ENCODE results near the gene DPYD. TPM values are rescaled to one million over a fixed set of nuclear protein-coding genes. Genes with fewer than 3 reads are reported as not detected.

The DPYD gene
- total RNA-seq, 1 experiment from 2014 or later = 7.0 TPM

- ChIA-PET POLR2A (no interaction called here), CTCF (no interaction called here)
- H3K27me3 Mint-ChIP-seq (ENCODE audit: insufficient read depth, unreplicated experiment) = no peaks in the 10 kb centered on the region
- no peaks in the 10 kb centered on the region for H3K9me3 ChIP-seq
- H3K27me3 ChIP-seq (replicated peaks; ENCODE audit: control insufficient read depth, insufficient read depth, low read length) = no peaks in the 10 kb centered on the region
- no peak overlapping the region for H3K4me3 ChIP-seq (ENCODE audit: low read depth, low read length)
- H3K36me3 ChIP-seq (ENCODE audit: control insufficient read depth, insufficient read depth, low read length) = no peaks in the 10 kb centered on the region
- H3K36me3 Mint-ChIP-seq (ENCODE audit: insufficient read depth, unreplicated experiment) = peaks cover 5% of the 10 kb centered on the region
- intact Hi-C loops (cut with micrococcal nuclease; ENCODE audit: unreplicated experiment) = no loop called here
- DNase-seq = no peak
- no peak overlapping the region for H3K27ac Mint-ChIP-seq (ENCODE audit: unreplicated experiment)
- no peaks in the 10 kb centered on the region for H3K4me1 Mint-ChIP-seq (ENCODE audit: low read depth, unreplicated experiment)
- H3K9me3 Mint-ChIP-seq (ENCODE audit: unreplicated experiment) = no peaks in the 10 kb centered on the region
- no TSS peak for BruUV-seq (replicated peaks)
- H3K4me1 ChIP-seq = no peaks in the 10 kb centered on the region
- H3K4me3 Mint-ChIP-seq (ENCODE audit: unreplicated experiment) = no peak overlapping the region
- no peak for TF ChIP-seq CTCF (IDR thresholded peaks at IDR 0.05; ENCODE audit: insufficient read depth in 1 of 2, low read depth in 1 of 2, low read length in 1 of 2, severe bottlenecking in 1 of 2, unreplicated experiment in 1 of 2)
Observed at GRCh38 chr1:97761637-97762036, 159.2 kb downstream of the DPYD start.

DNA sequence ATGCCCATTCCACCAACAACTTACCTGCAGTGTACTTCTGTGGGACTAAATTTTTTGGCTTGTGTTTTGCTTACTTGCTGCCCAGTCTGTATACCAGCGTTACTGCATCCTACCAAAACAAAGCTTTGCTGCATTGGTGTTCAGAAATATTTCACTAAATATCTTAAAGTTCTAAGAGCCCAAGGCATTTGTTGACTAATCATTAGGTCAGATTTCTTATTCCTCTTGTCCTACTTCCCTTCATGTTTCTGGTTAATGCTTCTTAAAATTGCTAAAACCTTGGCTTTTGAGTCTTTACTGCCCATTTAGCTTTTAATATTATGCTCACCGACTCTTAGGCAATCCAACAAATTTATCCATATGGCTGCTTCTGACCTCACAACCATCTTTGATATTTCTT is 161.8 kb downstream of the DPYD start:
- Histone ChIP-seq H3K9me3 (no peaks in the 10 kb centered on the region), H3K27me3 (replicated peaks; ENCODE audit: control insufficient read depth, insufficient read depth, low read length) (no peaks in the 10 kb centered on the region), H3K4me1 (no peaks in the 10 kb centered on the region), H3K4me3 (ENCODE audit: low read depth, low read length) (no peak overlapping the region), H3K36me3 (ENCODE audit: control insufficient read depth, insufficient read depth, low read length) (no peaks in the 10 kb centered on the region)
- H3K4me1 Mint-ChIP-seq (ENCODE audit: low read depth, unreplicated experiment) = no peaks in the 10 kb centered on the region
- CTCF ChIA-PET = no interaction called here
- no TSS peak for BruUV-seq (replicated peaks)
- H3K36me3 Mint-ChIP-seq (ENCODE audit: insufficient read depth, unreplicated experiment) = peaks cover 5% of the 10 kb centered on the region
- TF ChIP-seq CTCF (IDR thresholded peaks at IDR 0.05; ENCODE audit: insufficient read depth in 1 of 2, low read depth in 1 of 2, low read length in 1 of 2, severe bottlenecking in 1 of 2, unreplicated experiment in 1 of 2) = no peak
- POLR2A ChIA-PET = no interaction called here
- DNase-seq = no peak
- no peaks in the 10 kb centered on the region for H3K27me3 Mint-ChIP-seq (ENCODE audit: insufficient read depth, unreplicated experiment)
- H3K9me3 Mint-ChIP-seq (ENCODE audit: unreplicated experiment) = no peaks in the 10 kb centered on the region
- intact Hi-C loops (cut with micrococcal nuclease; ENCODE audit: unreplicated experiment) = no loop called here
- H3K4me3 Mint-ChIP-seq (ENCODE audit: unreplicated experiment) = no peak overlapping the region
- H3K27ac Mint-ChIP-seq (ENCODE audit: unreplicated experiment) = no peak overlapping the region

DNA sequence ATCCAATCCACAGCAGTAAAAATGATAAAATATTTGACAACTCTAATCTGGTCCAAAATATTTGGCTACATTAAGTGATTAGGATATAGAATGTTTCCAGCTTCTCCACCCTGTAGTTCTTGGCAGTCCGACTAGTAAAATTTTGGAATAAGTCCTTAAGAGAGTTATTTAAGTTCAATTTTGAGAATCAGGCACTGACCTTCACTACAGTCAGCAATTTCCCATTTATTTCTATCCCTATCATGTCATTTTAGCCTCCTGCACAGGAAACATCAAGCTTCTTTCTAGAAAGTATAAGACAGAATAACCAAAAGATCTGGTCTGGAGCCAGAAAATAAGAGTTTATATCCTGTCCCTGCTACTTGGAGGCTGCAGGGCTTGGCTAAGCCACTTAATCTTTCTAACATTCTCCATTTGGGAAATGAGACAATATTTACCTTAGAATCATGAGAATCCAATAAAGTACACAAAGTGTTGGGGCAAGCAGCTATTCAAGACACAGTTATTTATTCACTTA is 162.2 kb downstream of the DPYD start:
- ChIA-PET POLR2A (no interaction called here), CTCF (no interaction called here)
- H3K4me3 ChIP-seq (ENCODE audit: low read depth, low read length) = no peak overlapping the region
- H3K27me3 Mint-ChIP-seq (ENCODE audit: insufficient read depth, unreplicated experiment) = no peaks in the 10 kb centered on the region
- no peak for DNase-seq
- intact Hi-C loops (cut with micrococcal nuclease; ENCODE audit: unreplicated experiment) = no loop called here
- no TSS peak for BruUV-seq (replicated peaks)
- no peaks in the 10 kb centered on the region for H3K9me3 Mint-ChIP-seq (ENCODE audit: unreplicated experiment)
- H3K4me1 ChIP-seq = no peaks in the 10 kb centered on the region
- H3K36me3 ChIP-seq (ENCODE audit: control insufficient read depth, insufficient read depth, low read length) = no peaks in the 10 kb centered on the region
- TF ChIP-seq CTCF (IDR thresholded peaks at IDR 0.05; ENCODE audit: insufficient read depth in 1 of 2, low read depth in 1 of 2, low read length in 1 of 2, severe bottlenecking in 1 of 2, unreplicated experiment in 1 of 2) = no peak
- no peaks in the 10 kb centered on the region for H3K4me1 Mint-ChIP-seq (ENCODE audit: low read depth, unreplicated experiment)
- H3K4me3 Mint-ChIP-seq (ENCODE audit: unreplicated experiment) = no peak overlapping the region
- no peak overlapping the region for H3K27ac Mint-ChIP-seq (ENCODE audit: unreplicated experiment)
- H3K9me3 ChIP-seq = no peaks in the 10 kb centered on the region
- peaks cover 5% of the 10 kb centered on the region for H3K36me3 Mint-ChIP-seq (ENCODE audit: insufficient read depth, unreplicated experiment)
- no peaks in the 10 kb centered on the region for H3K27me3 ChIP-seq (replicated peaks; ENCODE audit: control insufficient read depth, insufficient read depth, low read length)
